Osteoblast (primary cell): Measurements from ENCODE around the gene UBE2V1. TPM values are rescaled to one million over a fixed set of nuclear protein-coding genes. Genes with fewer than 3 reads are reported as not detected.

Experiments
- DNase-seq: peaks from one replicate; pipeline ENCODE4 v3.0.0; 2011; ENCODE audit warnings: low spot score, mixed read lengths; ENCODE audit not compliant: insufficient read length; ENCODE audit errors: missing footprints
- H2AFZ ChIP-seq: 2 replicates; pipeline ENCODE4 v1.6.0; 2011; ENCODE audit warnings: mild to moderate bottlenecking, low read length
- H3K27ac ChIP-seq: 2 replicates; pipeline ENCODE4 v1.5.1; 2011; ENCODE audit warnings: mild to moderate bottlenecking, low read depth, low read length, moderate library complexity
- H3K27me3 ChIP-seq: 2 replicates; pipeline ENCODE4 v1.6.0; 2012; ENCODE audit warnings: mild to moderate bottlenecking, control low read depth, inconsistent platforms, low read length, moderate library complexity; ENCODE audit not compliant: insufficient read depth
- H3K36me3 ChIP-seq: 2 replicates; pipeline ENCODE4 v1.5.1; 2011; ENCODE audit warnings: mild to moderate bottlenecking, low read length, control low read depth, moderate library complexity; ENCODE audit not compliant: insufficient read depth
- H3K4me1 ChIP-seq: 2 replicates; pipeline ENCODE4 v1.5.1; 2011; ENCODE audit warnings: mild to moderate bottlenecking, low read length, control low read depth, moderate library complexity; ENCODE audit not compliant: insufficient read depth
- H3K4me2 ChIP-seq: 2 replicates; pipeline ENCODE4 v1.6.0; 2011; ENCODE audit warnings: mild to moderate bottlenecking, low read length; ENCODE audit not compliant: insufficient read depth
- H3K4me3 ChIP-seq: fragments of 200-600 bp; sonication (generic); 3 replicates; pipeline ENCODE4 v1.5.1; 2012; ENCODE audit warnings: mild to moderate bottlenecking, low read length, inconsistent platforms; ENCODE audit not compliant: insufficient read depth
- H3K79me2 ChIP-seq: 2 replicates; pipeline ENCODE4 v1.6.0; 2012; ENCODE audit warnings: mild to moderate bottlenecking, low read length, control low read depth, inconsistent platforms; ENCODE audit not compliant: insufficient read depth
- H3K9me3 ChIP-seq: 2 replicates; pipeline ENCODE4 v1.5.1; 2011; ENCODE audit warnings: low read depth, low read length, control low read depth
- H4K20me1 ChIP-seq: 2 replicates; pipeline ENCODE4 v1.6.0; 2012; ENCODE audit warnings: mild to moderate bottlenecking, low read length, control low read depth; ENCODE audit not compliant: insufficient read depth
- total RNA-seq: library from RNA; depleted of rRNA; stranded (reverse); fragments of >200 nt; gene quantifications from 2 replicates; pipeline ENCODE4 v1.2.3, GENCODE V29; 2012
- TF ChIP-seq, protein P1 (sequence below): IDR thresholded peaks from 2 replicates; pipeline ENCODE4 v1.5.1; 2011; ENCODE audit warnings: mild to moderate bottlenecking, low read depth, low read length, moderate library complexity; ENCODE audit errors: extremely low read depth

Gene UBE2V1
- total RNA-seq, 1 donor = 90.8 TPM

DNA sequence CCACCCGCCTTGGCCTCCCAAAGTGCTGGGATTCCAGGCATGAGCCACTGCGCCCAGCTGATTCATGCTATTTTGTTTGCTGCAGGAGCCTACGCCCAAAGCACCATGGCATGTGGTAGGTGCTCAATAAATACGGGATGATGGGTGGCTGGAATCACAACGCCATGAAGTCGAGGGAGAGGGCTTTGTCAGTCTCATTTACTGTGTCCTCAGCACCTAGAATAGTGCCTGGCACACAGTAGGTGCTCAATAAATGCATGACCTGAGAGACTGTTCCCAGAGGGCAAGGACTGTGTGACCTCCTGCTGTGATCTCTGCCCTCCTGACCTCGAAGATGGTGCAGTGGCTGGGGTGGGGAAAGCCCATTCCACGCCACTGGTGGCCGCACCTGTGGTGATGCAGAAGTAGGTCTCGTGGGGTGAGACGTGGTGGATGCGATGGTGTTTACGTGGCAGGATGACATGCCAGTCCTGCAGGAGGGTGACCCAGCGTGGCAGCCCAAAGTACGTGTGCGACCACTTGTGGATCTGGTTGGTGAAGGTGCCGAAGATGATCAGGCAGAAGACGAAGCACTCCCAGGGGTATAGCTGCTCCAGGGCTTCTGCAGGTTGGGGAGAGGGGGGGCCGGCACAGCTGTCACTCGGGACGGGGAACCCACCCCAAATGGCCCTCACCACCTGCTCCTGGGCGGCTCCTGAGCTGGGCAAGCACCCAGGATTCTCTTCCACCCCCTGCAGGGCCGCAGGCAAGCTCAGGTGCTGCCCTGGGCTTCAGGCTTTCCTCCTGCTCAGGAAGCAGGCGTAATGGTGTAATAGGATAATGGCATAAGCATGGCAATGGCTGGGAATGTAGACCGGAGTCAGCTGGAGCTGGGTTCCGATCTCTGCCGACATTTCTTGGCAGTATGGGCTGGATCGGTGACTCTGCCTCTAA, 14.9 kb upstream of the UBE2V1 start:
- Histone ChIP-seq H3K27me3 (no peaks in the 10 kb centered on the region), H3K9me3 (no peaks in the 10 kb centered on the region), H3K4me1 (peaks cover 18% of the 10 kb centered on the region), H3K4me3 (no peak overlapping the region), H3K27ac (no peak overlapping the region), H2AFZ (no peak overlapping the region), H3K79me2 (peaks cover 25% of the 10 kb centered on the region), H4K20me1 (peaks cover 10% of the 10 kb centered on the region), H3K4me2 (no peak overlapping the region), H3K36me3 (peaks cover 65% of the 10 kb centered on the region)
- TF ChIP-seq, protein P1, sequence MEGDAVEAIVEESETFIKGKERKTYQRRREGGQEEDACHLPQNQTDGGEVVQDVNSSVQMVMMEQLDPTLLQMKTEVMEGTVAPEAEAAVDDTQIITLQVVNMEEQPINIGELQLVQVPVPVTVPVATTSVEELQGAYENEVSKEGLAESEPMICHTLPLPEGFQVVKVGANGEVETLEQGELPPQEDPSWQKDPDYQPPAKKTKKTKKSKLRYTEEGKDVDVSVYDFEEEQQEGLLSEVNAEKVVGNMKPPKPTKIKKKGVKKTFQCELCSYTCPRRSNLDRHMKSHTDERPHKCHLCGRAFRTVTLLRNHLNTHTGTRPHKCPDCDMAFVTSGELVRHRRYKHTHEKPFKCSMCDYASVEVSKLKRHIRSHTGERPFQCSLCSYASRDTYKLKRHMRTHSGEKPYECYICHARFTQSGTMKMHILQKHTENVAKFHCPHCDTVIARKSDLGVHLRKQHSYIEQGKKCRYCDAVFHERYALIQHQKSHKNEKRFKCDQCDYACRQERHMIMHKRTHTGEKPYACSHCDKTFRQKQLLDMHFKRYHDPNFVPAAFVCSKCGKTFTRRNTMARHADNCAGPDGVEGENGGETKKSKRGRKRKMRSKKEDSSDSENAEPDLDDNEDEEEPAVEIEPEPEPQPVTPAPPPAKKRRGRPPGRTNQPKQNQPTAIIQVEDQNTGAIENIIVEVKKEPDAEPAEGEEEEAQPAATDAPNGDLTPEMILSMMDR = no peak
- DNase-seq = no peak

DNA sequence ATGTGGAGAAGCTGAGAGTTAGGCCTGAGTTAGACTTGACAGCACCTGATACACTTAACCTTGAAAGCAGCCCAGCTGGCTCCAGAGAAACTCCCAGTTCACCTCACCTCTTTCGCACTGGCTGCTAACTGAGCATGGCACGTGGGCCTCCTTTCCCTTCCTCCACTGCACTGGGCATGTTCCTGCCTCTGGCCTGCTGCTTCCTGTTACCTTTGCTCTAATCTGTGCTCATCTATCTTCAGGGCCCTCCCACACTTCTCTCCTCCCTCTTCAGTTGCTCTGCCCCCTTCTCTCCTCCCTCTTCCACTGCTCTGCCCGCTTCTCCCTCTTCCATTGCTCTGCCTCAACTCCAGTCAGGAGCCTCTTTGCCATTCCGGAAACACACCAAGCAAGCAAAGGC, 13.7 kb upstream of the UBE2V1 start:
- Histone ChIP-seq H4K20me1 (peaks cover 6% of the 10 kb centered on the region), H2AFZ (no peak overlapping the region), H3K4me2 (no peak overlapping the region), H3K36me3 (peaks cover 66% of the 10 kb centered on the region), H3K9me3 (no peaks in the 10 kb centered on the region), H3K4me3 (no peak overlapping the region), H3K27me3 (no peaks in the 10 kb centered on the region), H3K27ac (no peak overlapping the region), H3K4me1 (peaks cover 18% of the 10 kb centered on the region), H3K79me2 (peaks cover 14% of the 10 kb centered on the region)
- TF ChIP-seq, protein P1 = no peak
- no peak for DNase-seq

DNA sequence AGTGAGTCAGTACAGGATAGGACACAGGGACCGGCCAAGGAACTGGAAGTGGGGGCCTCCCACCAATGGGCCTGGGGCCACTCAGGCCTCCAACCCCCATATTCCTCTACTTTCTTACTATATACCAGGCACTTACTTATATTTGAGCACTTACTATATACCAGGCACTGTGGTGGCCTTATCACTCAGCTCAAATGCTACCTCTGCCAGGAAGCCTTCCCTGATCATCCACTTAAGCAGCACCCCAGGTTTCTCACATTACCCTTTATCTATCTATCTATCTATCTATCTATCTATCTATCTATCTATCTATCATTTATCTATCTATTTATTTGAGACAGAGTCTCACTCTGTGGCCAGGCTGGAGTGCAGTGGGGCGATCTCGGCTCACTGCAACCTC, 12.3 kb upstream of the UBE2V1 start:
- no peaks in the 10 kb centered on the region for H3K27me3 ChIP-seq
- no peak overlapping the region for H3K4me3 ChIP-seq
- H3K36me3 ChIP-seq = peaks cover 64% of the 10 kb centered on the region
- TF ChIP-seq, protein P1 = no peak
- H4K20me1 ChIP-seq = peaks cover under 1% of the 10 kb centered on the region
- no peak for DNase-seq
- H3K9me3 ChIP-seq = no peaks in the 10 kb centered on the region
- peaks cover 12% of the 10 kb centered on the region for H3K79me2 ChIP-seq
- no peak overlapping the region for H3K4me2 ChIP-seq
- H2AFZ ChIP-seq = no peak overlapping the region
- H3K4me1 ChIP-seq = peaks cover 11% of the 10 kb centered on the region
- no peak overlapping the region for H3K27ac ChIP-seq

DNA sequence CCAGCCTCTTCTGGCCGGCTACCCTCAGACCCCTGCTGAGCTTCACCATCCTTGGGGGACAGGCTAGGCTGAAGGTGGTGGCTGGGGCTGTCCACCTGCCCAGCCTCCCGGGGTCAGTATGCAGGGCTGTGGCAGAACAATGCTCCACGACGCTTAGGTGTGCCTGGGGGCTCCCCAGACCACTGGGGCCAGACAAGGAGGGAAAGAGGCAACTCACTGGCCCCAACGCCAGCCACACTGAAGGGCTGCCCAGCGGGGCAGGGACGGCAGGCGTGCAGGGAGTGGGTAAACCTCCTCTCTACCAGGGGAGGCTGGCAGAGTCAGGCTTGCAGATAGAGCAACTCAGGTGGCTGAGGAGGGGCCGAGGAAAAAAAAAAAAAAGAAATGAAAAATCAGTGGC, 11.5 kb upstream of the UBE2V1 start:
- no peak overlapping the region for H2AFZ ChIP-seq

More for the DNA sequence above, 11.5 kb upstream of the UBE2V1 start:
- Histone ChIP-seq H3K4me3 (no peak overlapping the region), H3K79me2 (peaks cover 8% of the 10 kb centered on the region), H3K27ac (no peak overlapping the region), H3K36me3 (peaks cover 61% of the 10 kb centered on the region), H3K27me3 (no peaks in the 10 kb centered on the region), H3K4me1 (peaks cover 5% of the 10 kb centered on the region), H3K4me2 (no peak overlapping the region), H3K9me3 (no peaks in the 10 kb centered on the region), H4K20me1 (no peaks in the 10 kb centered on the region)
- DNase-seq = no peak
- TF ChIP-seq, protein P1 = no peak
